GM12874 (cell line): Measurements from ENCODE around the gene TSPAN31.

Experiments used
- TF ChIP-seq, protein P1 (sequence below): IDR thresholded peaks from 2 replicates; pipeline ENCODE4 v1.5.1; 2011; ENCODE audit warnings: low read depth, mild to moderate bottlenecking, control low read depth, low read length, moderate library complexity; ENCODE audit not compliant: insufficient read depth

TSPAN31 gene

DNA sequence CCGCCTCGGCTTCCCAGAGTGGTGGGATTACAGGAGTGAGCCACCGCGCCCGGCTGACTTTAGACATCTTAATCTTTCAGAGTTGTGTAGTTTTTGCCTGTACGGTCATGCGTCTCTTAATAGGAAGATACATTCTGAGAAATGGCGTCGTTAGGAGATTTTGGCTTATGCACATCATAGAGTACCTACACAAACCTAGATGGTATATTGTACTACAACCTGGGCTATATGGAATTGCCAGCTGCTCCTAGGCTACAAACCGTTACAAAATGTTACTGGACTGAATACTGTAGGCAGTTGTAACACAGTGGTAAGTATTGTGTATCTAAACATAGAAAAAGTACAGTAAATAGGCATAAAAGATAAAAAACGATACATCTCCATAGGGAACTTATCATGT lies 39.0 kb downstream of the TSPAN31 start:
- TF ChIP-seq, protein P1, sequence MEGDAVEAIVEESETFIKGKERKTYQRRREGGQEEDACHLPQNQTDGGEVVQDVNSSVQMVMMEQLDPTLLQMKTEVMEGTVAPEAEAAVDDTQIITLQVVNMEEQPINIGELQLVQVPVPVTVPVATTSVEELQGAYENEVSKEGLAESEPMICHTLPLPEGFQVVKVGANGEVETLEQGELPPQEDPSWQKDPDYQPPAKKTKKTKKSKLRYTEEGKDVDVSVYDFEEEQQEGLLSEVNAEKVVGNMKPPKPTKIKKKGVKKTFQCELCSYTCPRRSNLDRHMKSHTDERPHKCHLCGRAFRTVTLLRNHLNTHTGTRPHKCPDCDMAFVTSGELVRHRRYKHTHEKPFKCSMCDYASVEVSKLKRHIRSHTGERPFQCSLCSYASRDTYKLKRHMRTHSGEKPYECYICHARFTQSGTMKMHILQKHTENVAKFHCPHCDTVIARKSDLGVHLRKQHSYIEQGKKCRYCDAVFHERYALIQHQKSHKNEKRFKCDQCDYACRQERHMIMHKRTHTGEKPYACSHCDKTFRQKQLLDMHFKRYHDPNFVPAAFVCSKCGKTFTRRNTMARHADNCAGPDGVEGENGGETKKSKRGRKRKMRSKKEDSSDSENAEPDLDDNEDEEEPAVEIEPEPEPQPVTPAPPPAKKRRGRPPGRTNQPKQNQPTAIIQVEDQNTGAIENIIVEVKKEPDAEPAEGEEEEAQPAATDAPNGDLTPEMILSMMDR: no peak

DNA sequence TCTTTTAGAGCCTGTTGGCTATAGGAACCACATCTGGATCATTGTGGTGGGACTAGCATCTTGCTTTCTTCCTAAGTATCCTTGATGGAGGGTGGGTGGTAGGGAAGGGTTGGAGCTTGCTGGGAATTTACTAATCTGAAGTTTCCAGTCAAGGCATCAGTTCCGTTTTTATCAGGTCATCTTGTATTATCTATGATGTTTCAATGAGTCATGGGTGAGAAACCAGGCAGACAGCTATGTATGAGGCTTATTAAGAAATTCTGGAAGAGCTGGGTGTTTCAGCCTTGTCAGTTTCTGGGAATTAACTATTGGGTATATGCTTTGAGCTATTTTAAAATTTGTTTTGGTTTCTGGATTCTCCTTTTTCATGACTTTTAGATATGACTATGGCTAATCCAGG lies 49.1 kb downstream of the TSPAN31 start:
- TF ChIP-seq, protein P1: no peak

DNA sequence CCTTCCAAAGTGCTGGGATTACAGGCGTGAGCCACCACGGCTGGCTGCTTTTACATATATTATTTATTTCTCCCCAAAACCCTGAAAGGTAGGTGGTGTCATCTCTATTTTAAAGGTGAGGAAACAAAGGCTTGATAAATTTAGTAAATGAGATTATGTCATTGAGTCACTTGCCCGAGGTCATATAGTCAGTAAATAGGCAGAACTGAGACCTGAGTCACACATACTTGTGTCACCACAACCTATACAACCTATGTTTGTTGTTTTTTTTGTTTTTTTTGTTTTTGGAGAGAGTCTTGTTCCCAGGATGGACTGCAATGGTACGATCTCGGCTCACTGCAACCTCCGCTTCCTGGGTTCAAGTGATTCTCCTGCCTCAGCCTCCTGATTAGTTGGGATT lies 50.5 kb downstream of the TSPAN31 start:
- TF ChIP-seq, protein P1: no peak

DNA sequence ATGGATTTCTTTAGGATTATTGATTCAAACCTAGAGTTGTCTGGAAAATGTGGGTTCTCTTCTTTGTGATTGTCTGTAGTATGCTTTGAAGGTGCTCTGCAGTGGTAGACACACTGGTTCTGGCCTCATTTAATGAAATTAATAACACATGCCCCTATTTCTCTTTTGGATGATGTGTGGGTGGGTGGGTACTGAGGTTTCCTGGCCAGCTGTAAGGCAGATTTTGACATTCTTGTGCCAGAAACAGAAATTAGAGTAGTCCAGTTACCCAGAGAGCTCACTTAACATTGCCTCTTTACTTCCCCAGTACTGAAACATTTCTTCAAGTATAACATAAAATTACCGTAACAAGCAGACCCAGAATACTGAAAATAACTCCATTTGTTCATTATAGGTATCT lies 52.2 kb downstream of the TSPAN31 start:
- TF ChIP-seq, protein P1: no peak

DNA sequence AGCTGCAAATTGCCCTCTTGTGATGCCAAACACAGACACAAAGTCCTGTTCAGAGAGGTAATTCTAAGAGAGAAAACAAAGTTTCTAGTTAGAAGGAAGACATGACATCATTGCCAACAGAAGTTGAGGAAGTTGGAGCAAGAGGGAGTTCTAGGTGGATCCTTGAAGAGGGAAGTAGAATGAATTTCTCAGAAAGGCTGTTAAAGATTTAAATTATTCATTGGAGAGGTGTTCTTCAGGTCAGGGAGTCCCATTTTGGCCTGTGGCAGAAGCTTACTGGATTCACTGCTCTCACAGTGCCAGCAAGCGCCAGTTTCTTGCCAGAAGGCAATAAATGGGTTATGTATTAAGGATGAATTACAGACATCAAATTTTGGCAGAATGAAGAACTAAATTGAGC lies 53.1 kb downstream of the TSPAN31 start:
- TF ChIP-seq, protein P1: no peak
